K562 (cell line): ENCODE measurements around the gene IFIT5. TPM values are rescaled to one million over a fixed set of nuclear protein-coding genes. Genes with fewer than 3 reads are reported as not detected.

Source experiments
- BRF1 ChIP-seq: IDR thresholded peaks from 3 replicates; pipeline ENCODE4 v1.6.1; 2011; ENCODE audit warnings: borderline replicate concordance, mild to moderate bottlenecking; ENCODE audit not compliant: insufficient read length; ENCODE audit errors: extremely low read depth
- CEBPB ChIP-seq: fragments of 450-650 bp; IDR thresholded peaks from 2 replicates; pipeline ENCODE4 v1.6.1; 2016; ENCODE audit warnings: missing genetic modification characterization, missing compliant biosample characterization
- EWSR1 ChIP-seq: fragments of 450-650 bp; IDR thresholded peaks from 2 replicates; pipeline ENCODE4 v1.6.1; 2018; ENCODE audit warnings: borderline replicate concordance, mild to moderate bottlenecking, low read depth, moderate library complexity; ENCODE audit not compliant: partially characterized antibody
- FUS ChIP-seq: fragments of 200-400 bp; formaldehyde crosslinking; optimal IDR thresholded peaks from 2 replicates; pipeline ENCODE3; 2017; ENCODE audit warnings: low read depth, low read length
- GATA2 ChIP-seq: sonication (generic); formaldehyde crosslinking; IDR thresholded peaks from 2 replicates; pipeline ENCODE4 v1.4.0; 2020; ENCODE audit warnings: mild to moderate bottlenecking, missing genetic modification reagents
- KAT7 ChIP-seq: sonication (generic); formaldehyde crosslinking; IDR thresholded peaks from 2 replicates; pipeline ENCODE4 v1.8.0; 2022; ENCODE audit warnings: missing genetic modification reagents, mild to moderate bottlenecking, borderline replicate concordance
- KLF6 ChIP-seq: fragments of 250-450 bp; sonication (Bioruptor Pico); IDR thresholded peaks from 2 replicates; pipeline ENCODE4 v1.4.0; 2020; ENCODE audit warnings: mild to moderate bottlenecking, moderate library complexity, borderline replicate concordance
- NCOR1 ChIP-seq: fragments of 450-650 bp; IDR thresholded peaks from 2 replicates; pipeline ENCODE4 v1.6.1; 2016; ENCODE audit warnings: mild to moderate bottlenecking, moderate library complexity
- NUFIP1 ChIP-seq: fragments of 450-650 bp; IDR thresholded peaks from 2 replicates; pipeline ENCODE4 v1.6.1; 2018; ENCODE audit not compliant: partially characterized antibody
- RHOXF2B ChIP-seq: fragments of 250-450 bp; sonication (Bioruptor Pico); conservative IDR thresholded peaks from 2 replicates; pipeline ENCODE4 v1.5.1; 2021
- TBP ChIP-seq: optimal IDR thresholded peaks from 2 replicates; pipeline ENCODE3; 2011; ENCODE audit warnings: low read depth, low read length, improper control_type of control experiment
- U2AF2 ChIP-seq: fragments of 200-400 bp; formaldehyde crosslinking; optimal IDR thresholded peaks from 2 replicates; pipeline ENCODE3; 2017; ENCODE audit warnings: low read depth, mild to moderate bottlenecking, low read length
- ZFP1 ChIP-seq: fragments of 450-650 bp; formaldehyde crosslinking; IDR thresholded peaks from 2 replicates; pipeline ENCODE4 v1.4.0; 2020; ENCODE audit warnings: mild to moderate bottlenecking, mixed read lengths
- ZNF696 ChIP-seq: fragments of 250-450 bp; sonication (Bioruptor Pico); conservative IDR thresholded peaks from 2 replicates; pipeline ENCODE4 v1.4.0; 2020; ENCODE audit warnings: mild to moderate bottlenecking, moderate library complexity
- polyA plus RNA-seq, 8 experiments: library from polyadenylated mRNA; depleted of rRNA in 4 of 8; stranded (reverse) in 5 of 8; unstranded in 3 of 8; fragments of >200 nt; fragmentation: Nextera tagmentation in 2 of 8; fragmentation: Illumina TruSeq in 1 of 8; extraction: Ambion mirVana in 2 of 8; extraction: Trizol in 1 of 8; gene quantifications; 2 replicates each; pipeline versions ENCODE4 v1.2.1 to v1.2.3, GENCODE V29; 2011 to 2014; ENCODE audit warnings: inconsistent platforms in 1 of 8, missing spikeins in 1 of 8
- total RNA-seq, 7 experiments: library from RNA; depleted of rRNA in 6 of 7; stranded (reverse); fragments of >200 nt in 6 of 7; fragmentation: Illumina TruSeq in 2 of 7; extraction: Trizol in 2 of 7; gene quantifications; 2 replicates each; pipeline versions ENCODE4 v1.2.1 to v1.2.3, GENCODE V29; 2011 to 2021; ENCODE audit warnings: low replicate concordance in 1 of 7
- TF ChIP-seq, protein P1 (sequence below): fragments of 250-450 bp; sonication (Bioruptor Pico); IDR thresholded peaks from 2 replicates; pipeline ENCODE4 v1.4.0; 2020
- TF ChIP-seq, protein P2 (sequence below): fragments of 250-450 bp; sonication (Bioruptor Pico); IDR thresholded peaks from 2 replicates; pipeline ENCODE4 v1.5.1; 2021; ENCODE audit warnings: mild to moderate bottlenecking
- TF ChIP-seq, protein P3 (sequence below): fragments of 450-650 bp; IDR thresholded peaks from 2 replicates; pipeline ENCODE4 v1.7.1; 2018; ENCODE audit warnings: mild to moderate bottlenecking, low read depth; ENCODE audit not compliant: partially characterized antibody
- TF ChIP-seq, protein P4 (sequence below): IDR thresholded peaks from 3 replicates; pipeline ENCODE4 v1.6.1; 2011; ENCODE audit warnings: borderline replicate concordance, mild to moderate bottlenecking; ENCODE audit not compliant: insufficient read length, insufficient read depth

The IFIT5 gene
- total and polyA plus RNA-seq, 9 of the 15 experiments (the other 6 are each of a cell fraction or from before 2014, with no cell fraction given) = 0.04 to 0.11 (median 0.06) TPM; not detected in 5

DNA sequence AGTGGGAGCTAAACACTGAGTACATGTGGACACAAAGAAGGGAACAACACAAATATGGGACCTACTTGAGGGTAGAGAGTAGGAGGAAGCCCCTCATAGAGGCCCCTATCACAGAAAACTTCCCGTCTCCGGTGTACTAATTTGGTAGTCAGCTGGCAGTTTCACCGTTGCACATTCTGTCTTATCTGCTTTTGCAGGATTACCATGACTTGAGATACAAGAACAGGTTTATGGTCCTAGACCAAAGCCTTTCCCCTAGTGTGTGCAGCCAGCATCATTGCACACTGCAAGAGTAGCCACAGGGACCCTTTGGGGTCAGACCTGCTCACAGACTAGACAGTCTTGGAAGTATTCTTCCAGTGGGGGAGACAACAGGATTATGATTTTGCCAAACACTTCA lies 42.4 kb upstream of the IFIT5 start (continued):
- no peak for TF ChIP-seq FUS
- TF ChIP-seq GATA2 = no peak
- TF ChIP-seq KLF6 (CRISPR knock-in tag) = no peak
- TF ChIP-seq, protein P1, sequence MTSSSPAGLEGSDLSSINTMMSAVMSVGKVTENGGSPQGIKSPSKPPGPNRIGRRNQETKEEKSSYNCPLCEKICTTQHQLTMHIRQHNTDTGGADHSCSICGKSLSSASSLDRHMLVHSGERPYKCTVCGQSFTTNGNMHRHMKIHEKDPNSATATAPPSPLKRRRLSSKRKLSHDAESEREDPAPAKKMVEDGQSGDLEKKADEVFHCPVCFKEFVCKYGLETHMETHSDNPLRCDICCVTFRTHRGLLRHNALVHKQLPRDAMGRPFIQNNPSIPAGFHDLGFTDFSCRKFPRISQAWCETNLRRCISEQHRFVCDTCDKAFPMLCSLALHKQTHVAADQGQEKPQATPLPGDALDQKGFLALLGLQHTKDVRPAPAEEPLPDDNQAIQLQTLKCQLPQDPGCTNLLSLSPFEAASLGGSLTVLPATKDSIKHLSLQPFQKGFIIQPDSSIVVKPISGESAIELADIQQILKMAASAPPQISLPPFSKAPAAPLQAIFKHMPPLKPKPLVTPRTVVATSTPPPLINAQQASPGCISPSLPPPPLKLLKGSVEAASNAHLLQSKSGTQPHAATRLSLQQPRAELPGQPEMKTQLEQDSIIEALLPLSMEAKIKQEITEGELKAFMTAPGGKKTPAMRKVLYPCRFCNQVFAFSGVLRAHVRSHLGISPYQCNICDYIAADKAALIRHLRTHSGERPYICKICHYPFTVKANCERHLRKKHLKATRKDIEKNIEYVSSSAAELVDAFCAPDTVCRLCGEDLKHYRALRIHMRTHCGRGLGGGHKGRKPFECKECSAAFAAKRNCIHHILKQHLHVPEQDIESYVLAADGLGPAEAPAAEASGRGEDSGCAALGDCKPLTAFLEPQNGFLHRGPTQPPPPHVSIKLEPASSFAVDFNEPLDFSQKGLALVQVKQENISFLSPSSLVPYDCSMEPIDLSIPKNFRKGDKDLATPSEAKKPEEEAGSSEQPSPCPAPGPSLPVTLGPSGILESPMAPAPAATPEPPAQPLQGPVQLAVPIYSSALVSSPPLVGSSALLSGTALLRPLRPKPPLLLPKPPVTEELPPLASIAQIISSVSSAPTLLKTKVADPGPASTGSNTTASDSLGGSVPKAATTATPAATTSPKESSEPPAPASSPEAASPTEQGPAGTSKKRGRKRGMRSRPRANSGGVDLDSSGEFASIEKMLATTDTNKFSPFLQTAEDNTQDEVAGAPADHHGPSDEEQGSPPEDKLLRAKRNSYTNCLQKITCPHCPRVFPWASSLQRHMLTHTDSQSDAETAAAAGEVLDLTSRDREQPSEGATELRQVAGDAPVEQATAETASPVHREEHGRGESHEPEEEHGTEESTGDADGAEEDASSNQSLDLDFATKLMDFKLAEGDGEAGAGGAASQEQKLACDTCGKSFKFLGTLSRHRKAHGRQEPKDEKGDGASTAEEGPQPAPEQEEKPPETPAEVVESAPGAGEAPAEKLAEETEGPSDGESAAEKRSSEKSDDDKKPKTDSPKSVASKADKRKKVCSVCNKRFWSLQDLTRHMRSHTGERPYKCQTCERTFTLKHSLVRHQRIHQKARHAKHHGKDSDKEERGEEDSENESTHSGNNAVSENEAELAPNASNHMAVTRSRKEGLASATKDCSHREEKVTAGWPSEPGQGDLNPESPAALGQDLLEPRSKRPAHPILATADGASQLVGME (CRISPR knock-in tag) = no peak
- TF ChIP-seq BRF1 = no peak
- TF ChIP-seq CEBPB (tag) = no peak
- TF ChIP-seq TBP = no peak
- TF ChIP-seq EWSR1 = no peak
- peak; percentile 25; the same call in 1 of the 2 replicates for TF ChIP-seq NCOR1
- TF ChIP-seq ZFP1 (CRISPR knock-in tag) = no peak
- no peak for TF ChIP-seq NUFIP1
- TF ChIP-seq ZNF696 (CRISPR knock-in tag) = no peak
- TF ChIP-seq, protein P2, sequence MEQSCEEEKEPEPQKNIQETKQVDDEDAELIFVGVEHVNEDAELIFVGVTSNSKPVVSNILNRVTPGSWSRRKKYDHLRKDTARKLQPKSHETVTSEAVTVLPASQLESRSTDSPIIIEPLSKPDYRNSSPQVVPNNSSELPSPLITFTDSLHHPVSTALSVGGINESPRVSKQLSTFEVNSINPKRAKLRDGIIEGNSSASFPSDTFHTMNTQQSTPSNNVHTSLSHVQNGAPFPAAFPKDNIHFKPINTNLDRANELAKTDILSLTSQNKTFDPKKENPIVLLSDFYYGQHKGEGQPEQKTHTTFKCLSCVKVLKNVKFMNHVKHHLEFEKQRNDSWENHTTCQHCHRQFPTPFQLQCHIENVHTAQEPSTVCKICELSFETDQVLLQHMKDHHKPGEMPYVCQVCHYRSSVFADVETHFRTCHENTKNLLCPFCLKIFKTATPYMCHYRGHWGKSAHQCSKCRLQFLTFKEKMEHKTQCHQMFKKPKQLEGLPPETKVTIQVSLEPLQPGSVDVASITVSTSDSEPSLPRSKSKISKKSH = no peak
- no peak for TF ChIP-seq KAT7
- TF ChIP-seq RHOXF2B (CRISPR knock-in tag) = no peak
- TF ChIP-seq, protein P3, sequence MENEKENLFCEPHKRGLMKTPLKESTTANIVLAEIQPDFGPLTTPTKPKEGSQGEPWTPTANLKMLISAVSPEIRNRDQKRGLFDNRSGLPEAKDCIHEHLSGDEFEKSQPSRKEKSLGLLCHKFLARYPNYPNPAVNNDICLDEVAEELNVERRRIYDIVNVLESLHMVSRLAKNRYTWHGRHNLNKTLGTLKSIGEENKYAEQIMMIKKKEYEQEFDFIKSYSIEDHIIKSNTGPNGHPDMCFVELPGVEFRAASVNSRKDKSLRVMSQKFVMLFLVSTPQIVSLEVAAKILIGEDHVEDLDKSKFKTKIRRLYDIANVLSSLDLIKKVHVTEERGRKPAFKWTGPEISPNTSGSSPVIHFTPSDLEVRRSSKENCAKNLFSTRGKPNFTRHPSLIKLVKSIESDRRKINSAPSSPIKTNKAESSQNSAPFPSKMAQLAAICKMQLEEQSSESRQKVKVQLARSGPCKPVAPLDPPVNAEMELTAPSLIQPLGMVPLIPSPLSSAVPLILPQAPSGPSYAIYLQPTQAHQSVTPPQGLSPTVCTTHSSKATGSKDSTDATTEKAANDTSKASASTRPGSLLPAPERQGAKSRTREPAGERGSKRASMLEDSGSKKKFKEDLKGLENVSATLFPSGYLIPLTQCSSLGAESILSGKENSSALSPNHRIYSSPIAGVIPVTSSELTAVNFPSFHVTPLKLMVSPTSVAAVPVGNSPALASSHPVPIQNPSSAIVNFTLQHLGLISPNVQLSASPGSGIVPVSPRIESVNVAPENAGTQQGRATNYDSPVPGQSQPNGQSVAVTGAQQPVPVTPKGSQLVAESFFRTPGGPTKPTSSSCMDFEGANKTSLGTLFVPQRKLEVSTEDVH = no peak
- TF ChIP-seq, protein P4, sequence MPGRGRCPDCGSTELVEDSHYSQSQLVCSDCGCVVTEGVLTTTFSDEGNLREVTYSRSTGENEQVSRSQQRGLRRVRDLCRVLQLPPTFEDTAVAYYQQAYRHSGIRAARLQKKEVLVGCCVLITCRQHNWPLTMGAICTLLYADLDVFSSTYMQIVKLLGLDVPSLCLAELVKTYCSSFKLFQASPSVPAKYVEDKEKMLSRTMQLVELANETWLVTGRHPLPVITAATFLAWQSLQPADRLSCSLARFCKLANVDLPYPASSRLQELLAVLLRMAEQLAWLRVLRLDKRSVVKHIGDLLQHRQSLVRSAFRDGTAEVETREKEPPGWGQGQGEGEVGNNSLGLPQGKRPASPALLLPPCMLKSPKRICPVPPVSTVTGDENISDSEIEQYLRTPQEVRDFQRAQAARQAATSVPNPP = no peak
- no peak for TF ChIP-seq U2AF2
